Tibial nerve (tissue), 4 donors: ENCODE results near the gene VMP1. TPM values are rescaled to one million over a fixed set of nuclear protein-coding genes. Genes with fewer than 3 reads are reported as not detected.

Source experiments
- DNase-seq, 2 donors: peaks; one replicate each; pipeline ENCODE4 v3.0.0-alpha.2; 2019; ENCODE audit warnings: low spot score in 2 of 2
- H3K27ac ChIP-seq, 4 donors: fragments of 200-600 bp; sonication (generic) in 3 of 4; one replicate each; pipeline ENCODE4 v1.5.1; 2017 to 2019; ENCODE audit warnings: mild to moderate bottlenecking in 1 of 4
- H3K27me3 ChIP-seq, 2 donors: fragments of 200-600 bp; sonication (generic) in 1 of 2; one replicate each; pipeline versions ENCODE4 v1.5.1 to v1.6.0; 2017 to 2019
- H3K36me3 ChIP-seq, 3 donors: fragments of 200-600 bp; sonication (generic); one replicate each; pipeline ENCODE4 v1.5.1; 2018 to 2019
- H3K4me1 ChIP-seq, 4 donors: fragments of 200-600 bp; sonication (generic) in 3 of 4; one replicate each; pipeline ENCODE4 v1.5.1; 2017 to 2019
- H3K4me3 ChIP-seq, 4 donors: fragments of 200-600 bp; sonication (generic) in 3 of 4; one replicate each; pipeline ENCODE4 v1.5.1; 2017 to 2019; ENCODE audit warnings: mild to moderate bottlenecking in 1 of 4, moderate library complexity in 1 of 4
- H3K9me3 ChIP-seq, 4 donors: fragments of 200-600 bp; sonication (generic) in 3 of 4; one replicate each; pipeline ENCODE4 v1.5.1; 2017 to 2019
- CTCF ChIP-seq, 5 experiments: fragments of 200-600 bp in 3 of 5; fragments of 450-650 bp in 2 of 5; sonication (generic) in 3 of 5; IDR thresholded peaks; one replicate each; pipeline ENCODE4 v1.5.1; 2016 to 2019; ENCODE audit warnings: antibody characterized with exemption in 5 of 5, mild to moderate bottlenecking in 3 of 5, moderate library complexity in 2 of 5
- EP300 ChIP-seq, 2 donors: sonication (generic); formaldehyde crosslinking; IDR thresholded peaks; one replicate each; pipeline ENCODE4 v1.6.1; 2017; ENCODE audit warnings: antibody characterized with exemption in 2 of 2, mild to moderate bottlenecking in 1 of 2
- POLR2A ChIP-seq, 2 donors: fragments of 450-650 bp; IDR thresholded peaks; one replicate each; pipeline ENCODE4 v1.6.1; 2017; ENCODE audit warnings: antibody characterized with exemption in 2 of 2, mild to moderate bottlenecking in 2 of 2, moderate library complexity in 2 of 2
- WGBS, 2 donors: methylation state at CpG; one replicate each; pipeline ENCODE4 v1.1.5; 2018; 5-methylcytosine and 5-hydroxymethylcytosine counted together
- total RNA-seq, 4 donors: library from RNA; depleted of rRNA; stranded (reverse); fragments of >200 nt; gene quantifications; one replicate each; pipeline ENCODE4 v1.1.0, GENCODE V29; 2016

VMP1 gene
- total RNA-seq, 4 donors from 2014 or later, result 113 to 427 (median 203) TPM

DNA sequence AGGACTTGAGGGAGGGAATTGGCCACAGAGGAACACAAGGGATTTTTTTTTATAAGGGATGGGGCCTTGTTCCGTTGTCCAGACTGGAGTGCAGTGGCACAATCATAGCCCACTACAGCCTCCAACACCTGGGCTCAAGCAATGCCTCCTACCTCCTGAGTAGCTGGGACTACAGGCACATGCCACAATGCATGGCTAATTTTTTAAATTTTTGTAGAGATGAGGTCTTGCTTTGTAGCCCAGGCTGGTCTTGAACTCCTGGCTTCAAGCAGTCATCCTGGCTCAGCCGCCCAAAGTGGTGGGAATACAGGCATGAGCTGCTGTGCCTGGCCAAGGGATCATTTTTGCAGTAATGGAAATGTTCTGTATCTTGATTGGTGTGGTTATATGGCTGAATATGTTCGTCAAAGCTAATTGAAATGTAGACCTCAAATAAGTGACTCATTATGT is 56.9 kb downstream of the VMP1 start:
- Histone ChIP-seq H3K36me3 (peaks cover 0 to 30% (median 0%) of the 10 kb centered on the region in 3 donors), H3K4me3 (no peak overlapping the region), H3K27ac (no peak overlapping the region), H3K9me3 (peaks cover 0 to 2% (median 0%) of the 10 kb centered on the region in 4 donors), H3K4me1 (peaks cover 0 to 27% (median 4%) of the 10 kb centered on the region in 4 donors), H3K27me3 (no peaks in the 10 kb centered on the region)
- no peak for DNase-seq
- TF ChIP-seq POLR2A (IDR thresholded peaks at IDR 0.05) (no peak), EP300 (IDR thresholded peaks at IDR 0.05) (no peak), CTCF (IDR thresholded peaks at IDR 0.05) (no peak)
- 85 to 93% methylated on average over 3 of the region's 3 CpGs for WGBS, 2 donors

DNA sequence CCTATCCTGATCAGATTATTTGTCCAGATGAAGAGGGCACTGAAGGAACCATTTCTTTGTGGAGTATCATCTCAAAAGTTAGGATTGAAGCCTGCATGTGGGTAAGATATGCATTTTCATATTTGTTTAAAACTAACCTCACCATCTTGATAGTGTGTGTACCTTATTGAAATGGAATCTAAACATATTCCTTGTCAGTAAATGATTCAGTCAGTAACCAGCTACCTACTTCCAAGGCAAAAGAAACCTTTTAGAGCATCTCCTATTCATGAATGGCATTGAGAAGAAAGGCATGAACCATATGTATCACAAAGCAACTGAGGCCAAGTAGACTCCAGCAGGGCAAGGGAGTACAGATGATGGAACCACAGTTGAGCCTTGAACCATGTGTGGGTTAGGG is 57.6 kb downstream of the VMP1 start:
- no peak overlapping the region for H3K27ac ChIP-seq
- TF ChIP-seq CTCF (IDR thresholded peaks at IDR 0.05) (no peak), POLR2A (IDR thresholded peaks at IDR 0.05) (no peak), EP300 (IDR thresholded peaks at IDR 0.05) (no peak)
- peaks cover 0 to 27% (median 4%) of the 10 kb centered on the region in 4 donors for H3K4me1 ChIP-seq
- H3K9me3 ChIP-seq, result no peaks in the 10 kb centered on the region
- no peaks in the 10 kb centered on the region for H3K27me3 ChIP-seq
- H3K36me3 ChIP-seq, result peaks cover 0 to 28% (median 0%) of the 10 kb centered on the region in 3 donors
- H3K4me3 ChIP-seq, result no peak overlapping the region
- no peak for DNase-seq

DNA sequence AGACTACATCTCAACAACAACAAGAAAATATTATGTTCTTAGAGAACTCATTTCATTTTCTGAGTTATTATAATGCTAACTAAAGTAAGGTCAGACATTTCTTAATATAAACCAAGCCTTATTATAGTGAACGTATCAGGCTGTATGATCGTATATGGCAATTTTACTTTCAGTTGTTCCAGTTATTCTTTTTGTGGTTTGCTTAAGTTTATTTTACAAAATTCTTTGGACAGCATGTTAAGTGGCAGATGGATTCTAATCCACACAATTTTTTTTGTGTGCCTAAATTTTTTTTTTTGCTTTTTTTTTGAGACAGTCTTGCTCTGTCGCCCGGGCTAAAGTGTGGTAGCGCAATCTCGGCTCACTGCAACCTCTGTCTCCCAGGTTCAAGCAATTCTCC is 59.0 kb downstream of the VMP1 start:
- no peaks in the 10 kb centered on the region for H3K9me3 ChIP-seq
- 95% methylated on average over 6 of the region's 6 CpGs for WGBS, 2 donors
- H3K4me3 ChIP-seq, result no peak overlapping the region
- peaks cover 0 to 24% (median 0%) of the 10 kb centered on the region in 4 donors for H3K4me1 ChIP-seq
- no peak for DNase-seq
- H3K36me3 ChIP-seq, result peaks cover 0 to 21% (median 0%) of the 10 kb centered on the region in 3 donors
- no peaks in the 10 kb centered on the region for H3K27me3 ChIP-seq
- no peak overlapping the region for H3K27ac ChIP-seq
- no peak for TF ChIP-seq EP300 (IDR thresholded peaks at IDR 0.05)
- TF ChIP-seq CTCF (IDR thresholded peaks at IDR 0.05), result no peak
- no peak for TF ChIP-seq POLR2A (IDR thresholded peaks at IDR 0.05)

GRCh38 chr17:59767176-59767575 is 59.7 kb downstream of the VMP1 start:
- Histone ChIP-seq H3K36me3 (peaks cover 0 to 21% (median 0%) of the 10 kb centered on the region in 3 donors), H3K9me3 (no peaks in the 10 kb centered on the region), H3K27me3 (no peaks in the 10 kb centered on the region), H3K27ac (peak overlapping the region in 1 of 4 donors; percentile 26), H3K4me1 (peaks cover 0 to 19% (median 0%) of the 10 kb centered on the region in 4 donors), H3K4me3 (no peak overlapping the region)
- DNase-seq, result no peak
- TF ChIP-seq CTCF (IDR thresholded peaks at IDR 0.05), result no peak
- TF ChIP-seq EP300 (IDR thresholded peaks at IDR 0.05), result no peak
- TF ChIP-seq POLR2A (IDR thresholded peaks at IDR 0.05), result no peak

- Histone ChIP-seq H3K4me3 (no peak overlapping the region), H3K36me3 (peaks cover 0 to 34% (median 3%) of the 10 kb centered on the region in 3 donors), H3K27ac (peak overlapping the region in 2 of 4 donors; percentile 41 to 60), H3K4me1 (no peaks in the 10 kb centered on the region), H3K9me3 (no peaks in the 10 kb centered on the region), H3K27me3 (no peaks in the 10 kb centered on the region)
- DNase-seq, result no peak
- 48 to 59% methylated on average over 1 of the region's 1 CpG for WGBS, 2 donors
- TF ChIP-seq EP300 (IDR thresholded peaks at IDR 0.05) (peak; percentile 22 to 34), POLR2A (IDR thresholded peaks at IDR 0.05) (no peak)
Measured at GRCh38 chr17:59769887-59770286, 62.4 kb downstream of the VMP1 start.

DNA sequence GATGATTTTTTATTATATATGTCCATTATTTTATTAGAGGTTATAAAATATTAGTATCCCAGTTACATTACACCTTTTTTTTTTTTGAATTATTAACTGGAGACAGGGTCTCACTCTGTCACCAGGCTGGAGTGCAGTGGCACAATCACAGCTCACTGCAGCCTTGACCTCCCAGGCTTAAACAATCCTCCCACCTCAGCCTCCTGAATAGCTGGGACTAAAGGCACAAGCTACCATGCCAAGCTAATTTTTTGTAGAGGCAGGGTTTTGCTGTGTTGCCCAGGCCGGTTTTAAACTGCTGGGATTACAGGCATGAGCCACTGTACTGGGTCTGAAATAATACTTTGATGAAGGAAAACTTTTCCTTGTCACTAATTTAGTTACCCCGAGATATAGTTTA is 63.6 kb downstream of the VMP1 start:
- no peaks in the 10 kb centered on the region for H3K27me3 ChIP-seq
- TF ChIP-seq CTCF (IDR thresholded peaks at IDR 0.05) (no peak), POLR2A (IDR thresholded peaks at IDR 0.05) (no peak), EP300 (IDR thresholded peaks at IDR 0.05) (no peak)
- H3K36me3 ChIP-seq, result peaks cover 6 to 38% (median 7%) of the 10 kb centered on the region in 3 donors
- H3K4me1 ChIP-seq, result no peaks in the 10 kb centered on the region
- no peak overlapping the region for H3K4me3 ChIP-seq
- H3K27ac ChIP-seq, result peak overlapping the region in 1 of 4 donors; percentile 51
- DNase-seq, result no peak
- WGBS, 2 donors, result 96 to 97% methylated on average over 2 of the region's 2 CpGs
- H3K9me3 ChIP-seq, result no peaks in the 10 kb centered on the region
